GM18861 (cell line): ENCODE results near the gene EIF4EBP2.

Experiments used
- ATAC-seq: cut with Tn5 transposase; IDR thresholded peaks from one replicate; pipeline ENCODE4 v1.9.1; 2021; ENCODE audit not compliant: unreplicated experiment

The EIF4EBP2 gene

GRCh38 chr10:70378122-70378521 lies 25.8 kb upstream of the EIF4EBP2 start:
- no peak for ATAC-seq

- ATAC-seq: no peak
Observed at GRCh38 chr10:70379581-70380176, 24.3 kb upstream of the EIF4EBP2 start.

- no peak for ATAC-seq
Observed at GRCh38 chr10:70380350-70381135, 23.4 kb upstream of the EIF4EBP2 start.

- peak; percentile 23 for ATAC-seq
Observed at GRCh38 chr10:70381471-70382421, 22.2 kb upstream of the EIF4EBP2 start.

- no peak for ATAC-seq
Observed at GRCh38 chr10:70391654-70392053, 12.3 kb upstream of the EIF4EBP2 start.

- ATAC-seq: no peak
Observed at GRCh38 chr10:70396140-70396539, 7.8 kb upstream of the EIF4EBP2 start.

- no peak for ATAC-seq
Observed at GRCh38 chr10:70399177-70399576, 4.8 kb upstream of the EIF4EBP2 start.

- ATAC-seq: peak; percentile 7
Observed at GRCh38 chr10:70403483-70404035, 386 bp upstream of the EIF4EBP2 start.

GRCh38 chr10:70404787-70405036 lies 767 bp downstream of the EIF4EBP2 start:
- ATAC-seq: no peak

- ATAC-seq: peak; percentile 47
Observed at GRCh38 chr10:70405037-70405824, 1.3 kb downstream of the EIF4EBP2 start.

- ATAC-seq: no peak
Observed at GRCh38 chr10:70409772-70410171, 5.8 kb downstream of the EIF4EBP2 start.

GRCh38 chr10:70410608-70411007 lies 6.7 kb downstream of the EIF4EBP2 start:
- no peak for ATAC-seq

- ATAC-seq: no peak
Observed at GRCh38 chr10:70412356-70412755, 8.4 kb downstream of the EIF4EBP2 start.

- no peak for ATAC-seq
Observed at GRCh38 chr10:70417568-70417967, 13.6 kb downstream of the EIF4EBP2 start.

GRCh38 chr10:70418229-70418628 lies 14.3 kb downstream of the EIF4EBP2 start:
- ATAC-seq: no peak

GRCh38 chr10:70418713-70419112 lies 14.8 kb downstream of the EIF4EBP2 start:
- ATAC-seq: no peak

GRCh38 chr10:70424320-70424719 lies 20.4 kb downstream of the EIF4EBP2 start:
- no peak for ATAC-seq

- ATAC-seq: no peak
Observed at GRCh38 chr10:70425096-70425495, 21.2 kb downstream of the EIF4EBP2 start.

GRCh38 chr10:70426823-70427222 lies 22.9 kb downstream of the EIF4EBP2 start:
- no peak for ATAC-seq
